T-helper 9 cell (primary cell): ENCODE data around the gene WNT2B.

Experiments used
- DNase-seq: peaks from one replicate; pipeline ENCODE4 v3.0.0-alpha.2; 2020

Gene WNT2B

GRCh38 chr1:112505400-112505785 is 3.4 kb upstream of the WNT2B start:
- DNase-seq = no peak

- DNase-seq = no peak
These were observed 2.9 kb upstream of the WNT2B start for GRCh38 chr1:112505878-112506277.

GRCh38 chr1:112506306-112506705 is 2.5 kb upstream of the WNT2B start:
- DNase-seq = no peak

- DNase-seq = no peak
These were observed 2.0 kb upstream of the WNT2B start for GRCh38 chr1:112506731-112507130.

GRCh38 chr1:112507336-112507735 is 1.4 kb upstream of the WNT2B start:
- DNase-seq = no peak

GRCh38 chr1:112507921-112508277 is 866 bp upstream of the WNT2B start:
- DNase-seq = no peak

GRCh38 chr1:112509005-112509659 is 367 bp downstream of the WNT2B start:
- DNase-seq = no peak

- no peak for DNase-seq
These were observed 954 bp downstream of the WNT2B start for GRCh38 chr1:112509660-112510178.

- DNase-seq = no peak
These were observed 1.6 kb downstream of the WNT2B start for GRCh38 chr1:112510340-112510739.

- no peak for DNase-seq
These were observed 3.1 kb downstream of the WNT2B start for GRCh38 chr1:112511897-112512296.

- DNase-seq = no peak
These were observed 4.5 kb downstream of the WNT2B start for GRCh38 chr1:112513112-112513870.

GRCh38 chr1:112514901-112515300 is 6.1 kb downstream of the WNT2B start:
- DNase-seq = no peak

- DNase-seq = no peak
These were observed 6.7 kb downstream of the WNT2B start for GRCh38 chr1:112515311-112516009.

GRCh38 chr1:112516141-112516540 is 7.4 kb downstream of the WNT2B start:
- DNase-seq = no peak

GRCh38 chr1:112517231-112517630 is 8.5 kb downstream of the WNT2B start:
- no peak for DNase-seq

GRCh38 chr1:112517646-112518045 is 8.9 kb downstream of the WNT2B start:
- no peak for DNase-seq

- DNase-seq = no peak
These were observed 9.4 kb downstream of the WNT2B start for GRCh38 chr1:112518186-112518585.

GRCh38 chr1:112520166-112520565 is 11.4 kb downstream of the WNT2B start:
- DNase-seq = no peak

GRCh38 chr1:112522621-112523020 is 13.9 kb downstream of the WNT2B start:
- DNase-seq = no peak

- DNase-seq = no peak
These were observed 15.5 kb downstream of the WNT2B start for GRCh38 chr1:112524251-112524650.

- no peak for DNase-seq
These were observed 16.2 kb downstream of the WNT2B start for GRCh38 chr1:112524986-112525385.

- DNase-seq = no peak
These were observed 18.7 kb downstream of the WNT2B start for GRCh38 chr1:112527266-112528010.

GRCh38 chr1:112528076-112528475 is 19.3 kb downstream of the WNT2B start:
- no peak for DNase-seq
